Left lung (tissue), 10 donors: ENCODE data around the gene CAMTA1. TPM values are rescaled to one million over a fixed set of nuclear protein-coding genes. Genes with fewer than 3 reads are reported as not detected.

Experiments used
- ATAC-seq: fragments of 200-7000 bp; cut with Tn5 transposase; one replicate; pipeline ENCODE4 v1.9.1; 2020; ENCODE audit warnings: moderate library complexity
- DNase-seq, 4 donors: peaks; one replicate each; pipeline ENCODE4 v3.0.0-alpha.2; 2013 to 2020
- H3K27ac ChIP-seq, 2 donors: fragments of 200-600 bp; sonication (generic) in 1 of 2; one replicate each; pipeline versions ENCODE4 v1.5.0 to v1.8.0; 2020 to 2021
- H3K27me3 ChIP-seq, 2 donors: fragments of 200-600 bp; sonication (generic) in 1 of 2; one replicate each; pipeline versions ENCODE4 v1.5.0 to v1.8.0; 2020 to 2021
- H3K36me3 ChIP-seq, 2 donors: fragments of 200-600 bp; sonication (generic) in 1 of 2; one replicate each; pipeline versions ENCODE4 v1.5.0 to v1.8.0; 2020 to 2021
- H3K4me1 ChIP-seq, 2 donors: fragments of 200-600 bp; one replicate each; pipeline ENCODE4 v1.8.0; 2021
- H3K4me3 ChIP-seq, 2 donors: fragments of 200-600 bp; sonication (generic) in 1 of 2; one replicate each; pipeline versions ENCODE4 v1.5.0 to v1.8.0; 2020 to 2021; ENCODE audit warnings: mild to moderate bottlenecking in 1 of 2
- H3K9me3 ChIP-seq, 2 donors: fragments of 200-600 bp; sonication (generic) in 1 of 2; one replicate each; pipeline versions ENCODE4 v1.5.0 to v1.8.0; 2020 to 2021
- CTCF ChIP-seq, 2 donors: fragments of 200-600 bp; sonication (generic) in 1 of 2; IDR thresholded peaks; one replicate each; pipeline versions ENCODE4 v1.5.0 to v1.8.0; 2021; ENCODE audit warnings: antibody characterized with exemption in 2 of 2
- intact Hi-C, 2 donors: fragments of 100-400 bp; cut with DNase I; formaldehyde crosslinking; loops; one replicate each; pipeline versions ENCODE4 v1.11.2 to v1.14.2; 2022
- polyA plus RNA-seq, 6 donors: library from polyadenylated mRNA; unstranded; fragments of 120-200 nt; gene quantifications; one replicate each; pipeline ENCODE4 v1.2.1, GENCODE V29; 2013; ENCODE audit not compliant: insufficient read length in 6 of 6
- total RNA-seq, 2 donors: library from RNA; stranded (reverse); fragmentation: NEBNext Ultra II Directional; extraction: Animal tissue kit (Norgen Biotek cat#: 25700); gene quantifications; one replicate each; pipeline ENCODE4 v1.2.1, GENCODE V29; 2021
- donor health status: DM: no; HTN: yes; CAD: no.
- donor health status: DM: no; HTN: no; CAD: no.

CAMTA1 gene
- total and polyA plus RNA-seq, 8 donors: 42.7 to 69.1 (median 49.4) TPM

- no peak for ATAC-seq
- H3K36me3 ChIP-seq: no peaks in the 10 kb centered on the region
- H3K4me3 ChIP-seq: no peak overlapping the region
- peaks cover 3 to 6% of the 10 kb centered on the region in 2 donors for H3K4me1 ChIP-seq
- no peaks in the 10 kb centered on the region for H3K9me3 ChIP-seq
- intact Hi-C loops: no loop called here
- DNase-seq: no peak
- no peak overlapping the region for H3K27ac ChIP-seq
- H3K27me3 ChIP-seq: peaks cover 0 to 83% of the 10 kb centered on the region in 2 donors
- no peak for TF ChIP-seq CTCF (IDR thresholded peaks at IDR 0.05)
Observed at GRCh38 chr1:6965083-6965934, 180.1 kb downstream of the CAMTA1 start.

GRCh38 chr1:6965935-6966241 lies 180.6 kb downstream of the CAMTA1 start:
- no peak for TF ChIP-seq CTCF (IDR thresholded peaks at IDR 0.05)
- Histone ChIP-seq H3K27me3 (peaks cover 0 to 81% of the 10 kb centered on the region in 2 donors), H3K4me3 (no peak overlapping the region), H3K4me1 (peaks cover 3 to 6% of the 10 kb centered on the region in 2 donors), H3K9me3 (no peaks in the 10 kb centered on the region), H3K36me3 (no peaks in the 10 kb centered on the region), H3K27ac (no peak overlapping the region)
- DNase-seq (no peak), ATAC-seq (no peak)
- intact Hi-C loops: no loop called here

GRCh38 chr1:6966326-6966725 lies 181.1 kb downstream of the CAMTA1 start:
- no peak for TF ChIP-seq CTCF (IDR thresholded peaks at IDR 0.05)
- intact Hi-C loops: no loop called here
- H3K27me3 ChIP-seq: peaks cover 0 to 76% of the 10 kb centered on the region in 2 donors
- peaks cover 3 to 6% of the 10 kb centered on the region in 2 donors for H3K4me1 ChIP-seq
- H3K9me3 ChIP-seq: no peaks in the 10 kb centered on the region
- DNase-seq: no peak
- H3K27ac ChIP-seq: no peak overlapping the region
- ATAC-seq: no peak
- H3K4me3 ChIP-seq: no peak overlapping the region
- no peaks in the 10 kb centered on the region for H3K36me3 ChIP-seq

GRCh38 chr1:6967431-6968111 lies 182.3 kb downstream of the CAMTA1 start:
- Histone ChIP-seq H3K36me3 (no peaks in the 10 kb centered on the region), H3K9me3 (no peaks in the 10 kb centered on the region), H3K4me3 (no peak overlapping the region), H3K27ac (no peak overlapping the region), H3K27me3 (peaks cover 0 to 64% of the 10 kb centered on the region in 2 donors), H3K4me1 (peaks cover 0 to 3% of the 10 kb centered on the region in 2 donors)
- DNase-seq (no peak), ATAC-seq (no peak)
- intact Hi-C loops: no loop called here
- no peak for TF ChIP-seq CTCF (IDR thresholded peaks at IDR 0.05)

GRCh38 chr1:6969106-6969505 lies 183.9 kb downstream of the CAMTA1 start:
- Histone ChIP-seq H3K27me3 (peaks cover 0 to 48% of the 10 kb centered on the region in 2 donors), H3K27ac (no peak overlapping the region), H3K4me3 (no peak overlapping the region), H3K4me1 (no peaks in the 10 kb centered on the region), H3K9me3 (no peaks in the 10 kb centered on the region), H3K36me3 (no peaks in the 10 kb centered on the region)
- no peak for TF ChIP-seq CTCF (IDR thresholded peaks at IDR 0.05)
- DNase-seq: no peak
- intact Hi-C loops: no loop called here
- ATAC-seq: no peak
